Right lobe of liver (tissue), 4 donors: Measurements from ENCODE around the gene GNB1.

Experiments
- POLR2A ChIP-seq: fragments of 450-650 bp; IDR thresholded peaks from one replicate; pipeline ENCODE4 v1.6.1; 2017; ENCODE audit warnings: antibody characterized with exemption, mild to moderate bottlenecking
- TF ChIP-seq, protein P1 (sequence below), 4 donors: fragments of 200-600 bp in 3 of 4; fragments of 450-650 bp in 1 of 4; IDR thresholded peaks; one replicate each; pipeline versions ENCODE4 v1.5.1 to v1.8.0; 2016 to 2022; ENCODE audit warnings: antibody characterized with exemption in 4 of 4, mild to moderate bottlenecking in 2 of 4
- donor health status: DM: no; HTN: no; CAD: no.
- donor health status: DM: no; HTN: no; CAD: no.
- donor health status: DM: no; HTN: yes; CAD: no.

DNA sequence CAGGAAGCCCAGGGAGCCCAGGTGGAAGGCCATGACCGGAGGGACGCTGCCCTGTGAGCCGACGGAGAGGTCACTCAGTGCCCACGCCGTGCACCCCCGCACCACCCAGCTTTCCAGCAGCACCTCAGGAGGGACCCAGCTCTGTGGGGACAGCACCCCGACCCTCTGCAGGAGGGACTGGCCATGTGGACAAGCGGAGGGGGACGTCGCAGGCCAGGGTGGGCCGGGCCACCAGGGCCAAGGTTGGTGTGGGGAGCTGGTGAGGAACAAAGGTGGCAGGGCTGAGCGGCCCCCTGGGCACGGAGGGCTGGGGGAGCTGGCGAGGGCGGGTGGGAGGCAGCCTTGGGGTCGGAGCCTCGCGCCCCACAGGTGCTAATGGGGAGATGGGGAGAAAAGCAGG, 135.5 kb downstream of the GNB1 start:
- no peak for TF ChIP-seq POLR2A
- TF ChIP-seq, protein P1, sequence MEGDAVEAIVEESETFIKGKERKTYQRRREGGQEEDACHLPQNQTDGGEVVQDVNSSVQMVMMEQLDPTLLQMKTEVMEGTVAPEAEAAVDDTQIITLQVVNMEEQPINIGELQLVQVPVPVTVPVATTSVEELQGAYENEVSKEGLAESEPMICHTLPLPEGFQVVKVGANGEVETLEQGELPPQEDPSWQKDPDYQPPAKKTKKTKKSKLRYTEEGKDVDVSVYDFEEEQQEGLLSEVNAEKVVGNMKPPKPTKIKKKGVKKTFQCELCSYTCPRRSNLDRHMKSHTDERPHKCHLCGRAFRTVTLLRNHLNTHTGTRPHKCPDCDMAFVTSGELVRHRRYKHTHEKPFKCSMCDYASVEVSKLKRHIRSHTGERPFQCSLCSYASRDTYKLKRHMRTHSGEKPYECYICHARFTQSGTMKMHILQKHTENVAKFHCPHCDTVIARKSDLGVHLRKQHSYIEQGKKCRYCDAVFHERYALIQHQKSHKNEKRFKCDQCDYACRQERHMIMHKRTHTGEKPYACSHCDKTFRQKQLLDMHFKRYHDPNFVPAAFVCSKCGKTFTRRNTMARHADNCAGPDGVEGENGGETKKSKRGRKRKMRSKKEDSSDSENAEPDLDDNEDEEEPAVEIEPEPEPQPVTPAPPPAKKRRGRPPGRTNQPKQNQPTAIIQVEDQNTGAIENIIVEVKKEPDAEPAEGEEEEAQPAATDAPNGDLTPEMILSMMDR (IDR thresholded peaks at IDR 0.05) = no peak
